Measurements from ENCODE around the gene EFCAB11. TPM values are rescaled to one million over a fixed set of nuclear protein-coding genes. Genes with fewer than 3 reads are reported as not detected.

Gene EFCAB11
- total and polyA plus RNA-seq, 3 experiments from 2014 or later = 2.0 to 12.1 (median 9.8) TPM

DNA sequence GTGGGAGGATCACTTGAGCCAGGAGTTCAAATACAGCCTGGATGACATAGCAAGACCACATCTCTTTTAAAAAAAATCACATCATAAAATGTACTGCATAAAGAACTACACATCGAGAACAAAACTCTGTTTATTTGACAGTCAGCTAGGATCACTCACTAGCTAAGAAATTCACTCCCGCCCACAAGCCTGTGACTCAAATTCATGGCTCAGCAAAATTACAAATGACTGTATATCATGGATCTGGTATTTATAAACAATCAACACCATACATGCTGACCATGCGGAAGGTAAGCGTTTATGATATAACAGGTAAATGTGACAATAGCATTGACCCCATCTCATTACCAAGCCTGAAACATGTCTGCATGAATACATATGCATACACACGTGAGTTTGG is 206.5 kb downstream of the EFCAB11 start:
- no peak overlapping the region for H3K4me3 Mint-ChIP-seq
- H3K36me3 Mint-ChIP-seq = peaks cover 0 to 13% (median 0%) of the 10 kb centered on the region in 3 donors
- Histone ChIP-seq H3K36me3 (ENCODE audit: insufficient read depth, low read length) (no peaks in the 10 kb centered on the region), H3K27me3 (ENCODE audit: insufficient read depth, low read length, poor library complexity, severe bottlenecking) (no peaks in the 10 kb centered on the region), H3K27ac (ENCODE audit: low read depth, low read length) (no peak overlapping the region), H3K4me1 (ENCODE audit: insufficient read depth, low read length) (peaks cover 15% of the 10 kb centered on the region), H3K9me3 (ENCODE audit: low read length) (no peaks in the 10 kb centered on the region), H3K4me3 (ENCODE audit: low read length) (no peak overlapping the region)
- peaks cover 0 to 7% (median 4%) of the 10 kb centered on the region in 5 donors for H3K9me3 Mint-ChIP-seq
- POLR2A ChIA-PET = no interaction called here
- H3K4me1 Mint-ChIP-seq = peaks cover 10 to 28% (median 22%) of the 10 kb centered on the region in 3 donors
- CTCF ChIA-PET = no interaction called here
- no peak overlapping the region for H3K27ac Mint-ChIP-seq
- H3K27me3 Mint-ChIP-seq = no peaks in the 10 kb centered on the region
- no peak for DNase-seq

DNA sequence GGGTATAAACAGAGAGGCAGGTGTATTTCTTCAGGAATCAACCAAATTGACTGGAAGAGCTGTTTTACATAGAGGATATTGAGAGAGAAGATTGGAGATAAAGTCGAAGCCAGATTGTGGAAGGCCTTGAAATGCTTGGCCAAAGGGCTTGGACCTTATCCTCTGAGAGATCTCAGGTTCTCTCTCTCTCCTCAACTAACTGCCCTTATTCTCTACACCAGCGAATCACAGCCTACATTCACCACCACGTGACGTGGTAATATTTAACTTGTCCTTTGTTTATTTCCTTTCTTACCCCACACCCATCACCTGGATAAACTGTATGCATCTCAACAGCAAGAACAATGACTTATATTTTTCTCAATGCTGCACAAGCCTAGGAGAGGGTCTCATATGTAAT is 207.4 kb downstream of the EFCAB11 start:
- H3K9me3 ChIP-seq (ENCODE audit: low read length) = no peaks in the 10 kb centered on the region
- no peak overlapping the region for H3K27ac ChIP-seq (ENCODE audit: low read depth, low read length)
- Mint-ChIP-seq H3K4me3 (no peak overlapping the region), H3K4me1 (peaks cover 10 to 28% (median 22%) of the 10 kb centered on the region in 3 donors), H3K9me3 (peaks cover 0 to 7% (median 4%) of the 10 kb centered on the region in 5 donors), H3K27ac (no peak overlapping the region), H3K27me3 (no peaks in the 10 kb centered on the region), H3K36me3 (peaks cover 0 to 13% (median 0%) of the 10 kb centered on the region in 3 donors)
- peaks cover 15% of the 10 kb centered on the region for H3K4me1 ChIP-seq (ENCODE audit: insufficient read depth, low read length)
- ChIA-PET CTCF (no interaction called here), POLR2A (no interaction called here)
- H3K36me3 ChIP-seq (ENCODE audit: insufficient read depth, low read length) = no peaks in the 10 kb centered on the region
- no peak for DNase-seq
- H3K27me3 ChIP-seq (ENCODE audit: insufficient read depth, low read length, poor library complexity, severe bottlenecking) = no peaks in the 10 kb centered on the region
- H3K4me3 ChIP-seq (ENCODE audit: low read length) = no peak overlapping the region

DNA sequence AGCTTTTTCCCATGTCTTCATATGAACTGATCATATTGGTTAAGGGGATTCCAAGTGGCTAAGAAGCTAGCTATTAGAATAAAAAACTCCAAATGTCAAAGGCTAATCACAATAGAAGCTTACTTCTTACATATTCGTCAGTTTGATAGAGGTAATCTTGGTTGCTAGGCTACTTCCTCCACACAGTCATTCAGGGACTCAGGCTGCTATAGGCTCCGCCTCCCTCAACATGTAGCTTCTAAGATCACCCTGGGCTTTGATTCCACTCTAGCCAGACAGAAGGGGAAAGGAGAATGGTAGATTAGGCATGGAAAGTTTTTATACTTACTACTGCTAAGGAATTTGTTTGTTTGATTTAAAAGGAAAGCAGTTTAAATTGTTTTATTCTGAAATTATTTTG is 207.9 kb downstream of the EFCAB11 start:
- ChIA-PET CTCF (no interaction called here), POLR2A (no interaction called here)
- no peak for DNase-seq
- Mint-ChIP-seq H3K4me3 (no peak overlapping the region), H3K4me1 (peaks cover 10 to 24% (median 18%) of the 10 kb centered on the region in 3 donors), H3K9me3 (peaks cover 0 to 7% (median 4%) of the 10 kb centered on the region in 5 donors), H3K27me3 (no peaks in the 10 kb centered on the region), H3K36me3 (peaks cover 0 to 13% (median 0%) of the 10 kb centered on the region in 3 donors), H3K27ac (no peak overlapping the region)
- H3K4me3 ChIP-seq (ENCODE audit: low read length) = no peak overlapping the region
- H3K4me1 ChIP-seq (ENCODE audit: insufficient read depth, low read length) = peaks cover 13% of the 10 kb centered on the region
- no peaks in the 10 kb centered on the region for H3K36me3 ChIP-seq (ENCODE audit: insufficient read depth, low read length)
- no peaks in the 10 kb centered on the region for H3K9me3 ChIP-seq (ENCODE audit: low read length)
- H3K27ac ChIP-seq (ENCODE audit: low read depth, low read length) = no peak overlapping the region
- no peaks in the 10 kb centered on the region for H3K27me3 ChIP-seq (ENCODE audit: insufficient read depth, low read length, poor library complexity, severe bottlenecking)

DNA sequence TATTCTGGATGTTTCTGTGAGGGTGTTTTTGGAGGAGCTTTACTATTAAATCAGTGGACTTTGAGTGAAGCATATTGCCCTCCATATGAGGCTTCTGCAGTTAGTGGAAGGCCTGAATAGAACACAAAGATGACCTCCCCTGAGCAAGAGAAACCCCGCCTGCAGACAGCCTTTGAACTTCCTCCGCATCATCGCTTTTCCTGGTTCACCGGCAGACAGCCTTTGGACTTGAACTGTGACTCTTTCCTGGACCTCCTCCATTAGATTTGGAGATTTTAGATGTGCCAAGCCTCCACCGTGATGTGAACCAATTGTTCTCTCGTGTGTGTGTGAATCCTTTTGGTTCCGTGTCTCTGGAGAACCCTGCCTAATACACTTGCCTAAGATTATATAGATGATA is 208.4 kb downstream of the EFCAB11 start:
- H3K4me1 ChIP-seq (ENCODE audit: insufficient read depth, low read length) = peaks cover 8% of the 10 kb centered on the region
- POLR2A ChIA-PET = no interaction called here

More for the DNA sequence above, 208.4 kb downstream of the EFCAB11 start:
- Histone ChIP-seq H3K36me3 (ENCODE audit: insufficient read depth, low read length) (no peaks in the 10 kb centered on the region), H3K9me3 (ENCODE audit: low read length) (no peaks in the 10 kb centered on the region), H3K27ac (ENCODE audit: low read depth, low read length) (no peak overlapping the region), H3K4me3 (ENCODE audit: low read length) (no peak overlapping the region), H3K27me3 (ENCODE audit: insufficient read depth, low read length, poor library complexity, severe bottlenecking) (no peaks in the 10 kb centered on the region)
- CTCF ChIA-PET = no interaction called here
- Mint-ChIP-seq H3K27ac (no peak overlapping the region), H3K36me3 (peaks cover 0 to 13% (median 0%) of the 10 kb centered on the region in 3 donors), H3K27me3 (no peaks in the 10 kb centered on the region), H3K4me1 (peaks cover 6 to 18% (median 13%) of the 10 kb centered on the region in 3 donors), H3K9me3 (peaks cover 0 to 7% (median 4%) of the 10 kb centered on the region in 5 donors), H3K4me3 (no peak overlapping the region)
- no peak for DNase-seq

Other genes starting within 250 kb of the EFCAB11 start
- gene TDP1, start 1.2 kb upstream of the EFCAB11 start, total RNA-seq = 10 to 100 TPM; 82.2 to 84.2 TPM
- 38.7 TPM for gene TDP1, start 1.2 kb upstream of the EFCAB11 start, polyA plus RNA-seq
- under 1 TPM; 0.09 to 0.16 TPM for gene KCNK13, start 107.3 kb upstream of the EFCAB11 start, total RNA-seq
- not detected for gene KCNK13, start 107.3 kb upstream of the EFCAB11 start, polyA plus RNA-seq